Measurements from ENCODE around the gene DCTD. TPM values are rescaled to one million over a fixed set of nuclear protein-coding genes. Genes with fewer than 3 reads are reported as not detected.

Gene DCTD
- total RNA-seq, 1 donor from 2014 or later = 76.8 TPM

GRCh38 chr4:182884040-182884439 is 33.1 kb downstream of the DCTD start:
- intact Hi-C loops (cut with micrococcal nuclease) = no loop called here
- Mint-ChIP-seq H3K36me3 (ENCODE audit: low read depth) (peaks cover 84% of the 10 kb centered on the region), H3K9me3 (peaks cover 12% of the 10 kb centered on the region), H3K4me3 (no peak overlapping the region), H3K27me3 (peaks cover under 1% of the 10 kb centered on the region), H3K27ac (no peak overlapping the region), H3K4me1 (no peaks in the 10 kb centered on the region)
- ChIA-PET POLR2A (no interaction called here), CTCF (interaction anchor here (1.0 kb wide), 1 partner anchor 42 kb away, joined by 4 read pairs; no protein-coding TSS in a partner anchor)
- no peak for DNase-seq
- no peak for ATAC-seq (ENCODE audit: low read depth)
- no peak for TF ChIP-seq CTCF (IDR thresholded peaks at IDR 0.05)

- intact Hi-C loops (cut with micrococcal nuclease) = no loop called here
- Mint-ChIP-seq H3K4me1 (no peaks in the 10 kb centered on the region), H3K27ac (no peak overlapping the region), H3K36me3 (ENCODE audit: low read depth) (peaks cover 77% of the 10 kb centered on the region), H3K9me3 (peaks cover 12% of the 10 kb centered on the region), H3K4me3 (no peak overlapping the region), H3K27me3 (peaks cover 3% of the 10 kb centered on the region)
- ATAC-seq (ENCODE audit: low read depth) (no peak), DNase-seq (no peak)
- CTCF ChIA-PET = interaction anchor here (1.0 kb wide), 1 partner anchor 43 kb away, joined by 4 read pairs; no protein-coding TSS in a partner anchor
- no peak for TF ChIP-seq CTCF (IDR thresholded peaks at IDR 0.05)
- POLR2A ChIA-PET = no interaction called here
These were observed 33.8 kb downstream of the DCTD start for GRCh38 chr4:182883351-182883750.

- ATAC-seq (ENCODE audit: low read depth) = no peak
- Mint-ChIP-seq H3K9me3 (peaks cover 12% of the 10 kb centered on the region), H3K4me1 (no peaks in the 10 kb centered on the region), H3K27me3 (peaks cover 3% of the 10 kb centered on the region), H3K27ac (no peak overlapping the region), H3K4me3 (no peak overlapping the region), H3K36me3 (ENCODE audit: low read depth) (peaks cover 72% of the 10 kb centered on the region)
- POLR2A ChIA-PET = no interaction called here
- DNase-seq = no peak
- CTCF ChIA-PET = no interaction called here
- no peak for TF ChIP-seq CTCF (IDR thresholded peaks at IDR 0.05)
- intact Hi-C loops (cut with micrococcal nuclease) = no loop called here
These were observed 35.3 kb downstream of the DCTD start for GRCh38 chr4:182881914-182882313.

GRCh38 chr4:182880387-182881356 is 36.5 kb downstream of the DCTD start:
- ChIA-PET CTCF (no interaction called here), POLR2A (no interaction called here)
- H3K9me3 Mint-ChIP-seq = peaks cover 7% of the 10 kb centered on the region
- H3K36me3 Mint-ChIP-seq (ENCODE audit: low read depth) = peaks cover 68% of the 10 kb centered on the region
- no peak for DNase-seq
- ATAC-seq (ENCODE audit: low read depth) = no peak
- H3K27ac Mint-ChIP-seq = no peak overlapping the region
- intact Hi-C loops (cut with micrococcal nuclease) = no loop called here
- no peaks in the 10 kb centered on the region for H3K4me1 Mint-ChIP-seq
- H3K27me3 Mint-ChIP-seq = peaks cover 3% of the 10 kb centered on the region
- no peak overlapping the region for H3K4me3 Mint-ChIP-seq
- TF ChIP-seq CTCF (IDR thresholded peaks at IDR 0.05) = no peak

- peaks cover 4% of the 10 kb centered on the region for H3K4me1 Mint-ChIP-seq
- peaks cover 3% of the 10 kb centered on the region for H3K27me3 Mint-ChIP-seq
- DNase-seq (no peak), ATAC-seq (ENCODE audit: low read depth) (no peak)
- intact Hi-C loops (cut with micrococcal nuclease) = no loop called here
- no peak overlapping the region for H3K4me3 Mint-ChIP-seq
- ChIA-PET CTCF (no interaction called here), POLR2A (no interaction called here)
- no peak for TF ChIP-seq CTCF (IDR thresholded peaks at IDR 0.05)
- H3K36me3 Mint-ChIP-seq (ENCODE audit: low read depth) = peaks cover 63% of the 10 kb centered on the region
- no peak overlapping the region for H3K27ac Mint-ChIP-seq
- peaks cover 2% of the 10 kb centered on the region for H3K9me3 Mint-ChIP-seq
These were observed 37.3 kb downstream of the DCTD start for GRCh38 chr4:182879913-182880312.
